Stimulated activated CD4-positive, alpha-beta T cell treated with anti-CD3 and anti-CD28 coated beads, Interleukin-12 subunit alpha, Interleukin-12 subunit beta, amount 100 ng/mL, for 4 hours (primary cell): Measurements from ENCODE around the gene RIMBP2.

Experiments
- DNase-seq: peaks from one replicate; pipeline ENCODE4 v3.0.0-alpha.2; 2020

Gene RIMBP2

GRCh38 chr12:130498589-130499385 lies 217.3 kb downstream of the RIMBP2 start:
- no peak for DNase-seq

GRCh38 chr12:130497991-130498390 lies 218.1 kb downstream of the RIMBP2 start:
- DNase-seq = no peak

- no peak for DNase-seq
Measured at GRCh38 chr12:130497321-130497720, 218.8 kb downstream of the RIMBP2 start.

- no peak for DNase-seq
Measured at GRCh38 chr12:130496516-130497120, 219.5 kb downstream of the RIMBP2 start.

DNA sequence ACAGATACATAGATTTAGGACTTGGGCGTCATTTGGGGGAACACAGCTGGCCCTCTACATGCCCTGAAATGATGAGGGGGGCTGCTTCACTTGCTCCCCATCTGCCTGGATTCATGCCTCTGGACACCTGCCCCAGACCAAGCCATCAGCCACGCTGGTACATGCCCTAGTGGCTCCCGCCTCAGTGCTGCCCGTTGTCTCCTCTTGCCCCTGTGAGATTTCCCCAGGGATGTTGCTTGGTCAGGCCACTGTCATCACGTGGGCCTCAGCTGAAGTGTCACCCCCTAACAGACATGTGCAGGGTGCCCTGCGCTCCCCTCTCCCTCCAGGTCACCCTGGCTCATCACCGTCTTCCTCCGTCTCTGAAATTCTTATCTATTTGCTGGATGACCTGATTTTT lies 220.9 kb downstream of the RIMBP2 start:
- no peak for DNase-seq

DNA sequence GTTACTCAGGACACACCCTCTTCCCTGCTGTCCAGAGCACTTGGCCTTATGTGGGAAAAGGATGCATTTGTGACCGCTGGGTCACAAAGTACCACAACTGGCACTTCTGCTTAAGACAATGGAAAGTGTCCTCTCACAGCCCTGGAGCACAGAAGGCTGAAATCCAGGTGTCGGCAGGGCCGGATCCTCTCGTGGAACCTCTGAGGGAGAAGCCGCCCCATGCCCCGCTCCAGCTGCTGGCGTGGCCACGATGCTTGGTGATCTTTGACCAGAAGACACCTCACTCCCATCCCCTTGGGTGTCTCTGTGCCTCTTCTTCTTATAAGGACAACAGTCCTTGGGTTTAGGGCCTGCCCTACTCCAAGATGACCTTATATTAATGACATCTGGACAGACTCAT lies 221.4 kb downstream of the RIMBP2 start:
- DNase-seq = no peak

GRCh38 chr12:130493951-130494350 lies 222.1 kb downstream of the RIMBP2 start:
- DNase-seq = no peak

DNA sequence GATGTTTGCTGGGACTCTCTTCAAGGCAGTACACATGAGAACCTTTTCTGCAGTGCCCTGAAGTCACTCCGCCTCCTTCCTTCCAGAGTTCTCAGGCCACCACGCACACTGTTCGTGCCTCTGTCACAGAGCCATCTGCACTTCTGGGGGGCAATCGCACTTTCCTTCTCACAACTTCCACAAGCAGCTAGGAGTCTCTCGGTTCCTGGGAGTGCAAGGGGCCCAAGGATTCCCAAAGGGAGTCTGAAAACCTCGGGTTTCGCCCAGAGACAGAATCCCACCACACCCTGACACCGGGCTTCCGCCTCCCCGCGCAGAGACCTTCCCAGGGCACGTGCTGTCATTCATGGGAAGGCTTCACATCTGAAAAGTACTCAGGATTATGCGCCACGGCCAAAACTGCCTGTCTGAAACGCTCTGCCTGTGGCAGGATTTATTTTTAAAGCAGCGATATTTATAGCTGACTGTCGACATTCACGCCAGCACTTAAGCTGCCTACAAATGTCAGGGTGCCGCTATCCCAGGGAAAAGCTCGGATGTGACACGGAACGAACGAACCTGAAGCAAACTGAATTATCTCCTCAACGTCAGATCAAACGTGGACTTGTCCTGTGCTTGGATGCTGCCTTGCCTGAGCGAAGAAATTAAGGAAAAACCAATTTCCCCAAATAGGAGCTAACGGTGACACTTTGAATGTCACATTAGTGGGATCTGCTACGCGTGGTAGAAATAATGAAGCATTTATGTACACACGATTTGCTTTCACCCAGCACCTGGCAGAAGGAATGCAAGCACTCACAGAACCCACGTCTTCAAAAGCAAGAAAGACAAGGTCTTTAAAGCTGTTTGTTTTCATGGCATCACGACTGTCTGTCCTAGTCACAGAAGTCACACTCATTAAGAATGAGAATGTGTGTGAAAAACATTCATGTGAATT lies 224.4 kb downstream of the RIMBP2 start:
- no peak for DNase-seq

- no peak for DNase-seq
Measured at GRCh38 chr12:130490674-130491073, 225.4 kb downstream of the RIMBP2 start.

- DNase-seq = no peak
Measured at GRCh38 chr12:130489293-130489692, 226.8 kb downstream of the RIMBP2 start.

GRCh38 chr12:130488358-130488710 lies 227.8 kb downstream of the RIMBP2 start:
- DNase-seq = no peak

DNA sequence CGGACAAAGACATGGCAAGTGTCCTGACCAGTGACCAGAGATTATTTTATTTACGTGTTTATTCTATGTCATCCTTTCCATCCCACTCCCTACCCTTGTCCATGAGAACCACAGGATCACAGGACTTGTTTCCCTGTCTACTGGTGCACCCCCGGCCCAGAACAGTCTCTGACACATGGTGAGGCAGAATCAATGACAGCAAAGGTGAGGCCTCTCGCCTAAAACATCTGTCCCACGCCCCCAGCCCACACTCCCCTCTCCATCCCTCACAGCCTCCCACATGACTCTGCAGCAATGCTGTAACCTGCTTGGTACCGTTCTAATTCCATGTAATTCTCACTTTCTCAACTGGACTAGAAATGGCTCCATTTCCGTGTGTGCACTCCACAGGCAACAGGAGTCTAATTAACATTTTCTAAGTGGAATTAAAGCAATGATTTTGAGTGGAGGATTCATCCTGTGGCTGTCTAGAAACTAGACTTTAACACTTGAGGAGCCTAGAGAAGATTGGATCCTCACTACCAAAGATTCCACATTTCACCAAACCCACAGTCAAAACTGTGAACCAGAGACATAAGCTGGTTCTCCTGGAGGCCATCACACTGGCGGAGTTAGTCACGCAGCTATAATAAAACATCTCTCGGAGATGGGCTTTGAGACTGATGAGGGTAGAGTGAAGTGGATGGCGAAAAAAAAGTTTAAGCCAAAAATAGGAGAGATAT lies 228.3 kb downstream of the RIMBP2 start:
- no peak for DNase-seq

GRCh38 chr12:130486891-130487416 lies 229.1 kb downstream of the RIMBP2 start:
- DNase-seq = no peak

GRCh38 chr12:130486146-130486435 lies 230.0 kb downstream of the RIMBP2 start:
- no peak for DNase-seq

DNA sequence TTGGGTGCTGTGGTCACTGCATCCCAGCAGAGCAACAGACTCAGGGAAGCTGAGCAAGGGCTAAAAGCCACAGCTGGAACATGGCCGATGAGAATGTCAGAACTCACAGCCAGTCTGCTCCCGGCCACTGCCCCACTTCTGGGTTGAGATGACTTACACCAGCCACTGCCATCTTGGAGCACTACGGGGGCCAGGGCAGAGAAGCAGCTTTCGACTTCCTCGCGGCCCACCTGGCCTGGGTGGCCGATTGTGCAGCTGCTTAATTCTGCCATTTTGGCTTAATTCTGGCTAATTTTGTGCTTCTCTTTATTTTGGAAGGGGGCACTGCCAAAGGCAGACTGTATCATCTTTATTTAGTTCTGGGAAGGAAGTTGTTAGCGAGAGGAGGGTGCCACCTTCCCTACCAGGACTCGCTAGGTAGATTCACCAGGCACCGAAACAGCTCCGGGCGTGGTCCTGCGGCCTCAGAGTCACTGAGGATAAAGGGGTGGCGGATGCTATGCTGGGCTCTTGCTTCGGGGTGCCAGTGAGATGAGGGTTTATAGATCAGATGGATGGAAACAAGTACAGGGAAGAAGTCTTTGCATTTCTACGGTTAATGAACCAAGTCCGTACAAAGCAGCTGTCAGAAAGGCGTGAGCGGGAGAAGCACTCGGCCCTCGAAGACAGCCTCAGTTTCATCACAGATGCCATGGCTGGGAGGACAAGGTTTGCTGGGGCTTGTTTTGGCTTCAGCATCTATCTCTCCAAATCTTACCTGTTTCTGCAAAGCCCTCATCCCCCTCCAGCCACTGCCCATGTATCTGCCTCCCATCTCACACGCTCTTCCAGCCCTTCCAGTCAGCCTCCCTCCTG lies 230.6 kb downstream of the RIMBP2 start:
- no peak for DNase-seq

DNA sequence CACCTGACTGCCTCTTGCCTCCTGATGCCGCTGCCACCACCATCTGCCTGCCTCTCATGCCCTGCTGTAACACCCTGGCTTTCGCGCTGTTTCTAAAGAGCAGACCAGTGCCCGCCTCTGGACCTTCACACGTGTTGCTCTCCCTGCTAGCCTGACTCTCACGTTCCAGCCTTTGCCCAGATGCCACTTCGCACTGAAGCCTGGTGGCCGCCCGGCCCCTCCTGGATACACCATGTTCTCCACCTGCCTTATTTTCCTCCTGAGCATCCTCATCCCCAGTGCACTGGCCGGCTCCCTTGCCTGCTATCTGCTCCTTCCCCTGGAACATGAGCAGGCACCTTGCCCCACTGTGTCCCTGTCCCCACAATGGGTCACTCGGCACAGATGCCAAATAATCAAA lies 231.9 kb downstream of the RIMBP2 start:
- no peak for DNase-seq

DNA sequence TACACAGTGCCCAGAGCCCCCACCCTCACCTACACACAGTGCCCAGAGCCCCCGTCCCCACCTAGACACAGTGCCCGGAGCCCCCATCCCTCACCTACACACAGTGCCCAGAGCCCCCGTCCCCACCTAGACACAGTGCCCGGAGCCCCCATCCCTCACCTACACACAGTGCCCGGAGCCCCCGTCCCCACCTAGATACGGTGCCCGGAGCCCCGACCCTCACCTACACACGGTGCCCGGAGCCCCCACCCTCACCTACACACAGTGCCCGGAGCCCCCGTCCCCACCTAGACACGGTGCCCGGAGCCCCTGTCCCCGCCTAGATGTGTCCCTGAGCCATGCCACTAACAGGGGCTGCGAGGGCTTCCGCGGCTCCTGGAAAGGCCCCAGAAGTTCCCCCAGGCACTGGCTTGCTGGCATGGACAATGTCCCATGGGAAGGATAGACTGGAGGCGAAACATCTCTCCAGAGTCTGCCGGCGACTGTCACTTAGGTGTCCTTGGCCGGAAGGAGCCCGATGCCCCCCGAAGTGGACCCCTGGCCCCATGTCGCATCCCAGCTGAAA lies 232.4 kb downstream of the RIMBP2 start:
- DNase-seq = no peak

DNA sequence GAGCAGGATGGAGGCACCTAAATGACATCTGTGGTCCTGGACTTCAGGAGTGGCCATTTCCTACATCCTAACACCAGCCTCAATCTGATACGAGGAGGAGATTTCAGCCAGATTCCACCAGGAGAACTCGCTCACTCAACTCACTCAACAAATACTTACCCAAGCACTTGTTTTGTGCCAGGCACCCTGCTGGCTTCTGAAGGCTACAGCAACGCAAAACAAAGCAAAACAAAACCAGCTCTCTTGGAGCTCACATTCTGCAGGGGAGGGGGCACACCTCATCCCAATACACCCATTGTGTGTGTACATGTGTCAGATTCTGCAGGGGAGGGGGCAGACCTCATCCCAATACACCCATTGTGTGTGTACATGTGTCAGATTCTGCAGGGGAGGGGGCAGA lies 233.7 kb downstream of the RIMBP2 start:
- DNase-seq = no peak

- DNase-seq = no peak
Measured at GRCh38 chr12:130481392-130481879, 234.7 kb downstream of the RIMBP2 start.

GRCh38 chr12:130480887-130481286 lies 235.2 kb downstream of the RIMBP2 start:
- no peak for DNase-seq

DNA sequence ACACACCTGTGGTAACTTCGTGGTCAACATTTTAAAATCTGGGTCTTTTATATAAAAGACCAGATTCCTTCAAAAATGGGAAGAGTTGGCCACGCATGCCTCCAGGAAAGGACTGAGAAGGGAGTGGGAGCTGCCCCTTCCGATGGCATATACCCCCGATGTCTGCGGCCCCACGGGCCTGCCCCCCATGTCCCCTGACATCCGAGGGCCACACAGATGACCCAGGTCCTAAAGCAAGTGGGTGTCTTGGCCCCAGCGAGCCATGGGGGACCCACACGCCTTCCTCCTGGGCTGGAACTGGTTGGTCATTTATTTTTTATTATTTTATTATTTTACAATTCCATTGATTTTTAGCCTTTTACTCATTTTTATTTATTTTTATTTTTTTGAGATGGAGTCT lies 235.9 kb downstream of the RIMBP2 start:
- DNase-seq = no peak
